NCI-H128 (cell line): Measurements from ENCODE around the gene NAA60.

Experiments used
- DNase-seq: peaks from one replicate; lab custom pipeline; 2025; ENCODE audit not compliant: unreplicated experiment; lab: John Stamatoyannopoulos, UW

Gene NAA60

DNA sequence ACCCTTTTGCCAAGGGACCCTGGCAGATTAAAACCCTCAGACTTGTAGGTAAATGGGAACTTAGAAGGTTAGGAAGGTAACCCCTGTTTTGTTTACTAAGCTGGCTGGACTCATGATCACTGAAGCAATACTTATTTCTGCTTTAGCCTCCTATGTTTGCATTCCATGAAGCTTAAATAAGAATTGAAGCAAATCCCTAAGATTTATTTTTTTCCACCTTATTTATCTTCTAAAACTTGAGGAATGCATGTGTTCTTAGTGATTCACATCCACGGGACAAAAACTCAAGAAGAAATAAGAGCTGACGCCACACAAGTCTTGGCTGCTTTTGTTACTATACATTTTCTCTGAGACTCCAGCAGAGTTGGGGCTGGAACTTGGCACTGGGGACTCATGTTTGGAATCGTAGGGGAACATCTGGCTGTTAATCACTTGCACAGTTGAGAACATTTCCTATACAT, 92.8 kb downstream of the NAA60 start:
- DNase-seq, result no peak
